Activated naive CD4-positive, alpha-beta T cell treated with anti-CD3 and anti-CD28 coated beads, Interleukin-2, amount 50 U/mL, for 72 hours (primary cell): ENCODE measurements around the gene CAP1. TPM values are rescaled to one million over a fixed set of nuclear protein-coding genes. Genes with fewer than 3 reads are reported as not detected.
A peak's percentile ranks its signal among the peaks of the same experiment; 100 is the strongest.
"Not testable (repeated sequence)": the region's sequence is repeated elsewhere in the genome, so short reads cannot be mapped to it uniquely, and the experiment has no call there.

Experiments
- ATAC-seq, 2 donors: fragments of 150-1000 bp; cut with Tn5 transposase; 2 replicates each; pipeline ENCODE4 v1.10.0; 2021; ENCODE audit warnings: mild to moderate bottlenecking in 2 of 2, moderate library complexity in 2 of 2
- DNase-seq, 2 donors: peaks; one replicate each; pipeline ENCODE4 v3.0.0; 2021 to 2022; ENCODE audit warnings: low spot score in 2 of 2
- H3K27ac Mint-ChIP-seq, 2 donors: one replicate each; pipeline ENCODE4 v1.8.0; 2022; ENCODE audit warnings: mild to moderate bottlenecking in 2 of 2, mixed read lengths in 2 of 2
- H3K36me3 Mint-ChIP-seq, 2 donors: one replicate each; pipeline ENCODE4 v1.8.0; 2022; ENCODE audit warnings: mixed read lengths in 2 of 2
- H3K9me3 Mint-ChIP-seq, 2 donors: one replicate each; pipeline ENCODE4 v1.8.0; 2022; ENCODE audit warnings: mixed read lengths in 2 of 2
- total RNA-seq, 2 donors: library from RNA; stranded (reverse); gene quantifications; one replicate each; pipeline ENCODE4 v1.2.3, GENCODE V29; 2022

Gene CAP1
- total RNA-seq, 2 donors from 2014 or later = 578 to 634 TPM

GRCh38 chr1:40023379-40023944, 17.1 kb upstream of the CAP1 start:
- peaks cover 0 to 5% of the 10 kb centered on the region in 2 donors for H3K9me3 Mint-ChIP-seq

GRCh38 chr1:40024671-40025070, 15.9 kb upstream of the CAP1 start:
- no peak for ATAC-seq
- no peak overlapping the region for H3K27ac Mint-ChIP-seq
- peaks cover 0 to 5% of the 10 kb centered on the region in 2 donors for H3K9me3 Mint-ChIP-seq
- peaks cover 0 to 13% of the 10 kb centered on the region in 2 donors for H3K36me3 Mint-ChIP-seq
- DNase-seq = no peak

More at GRCh38 chr1:40023379-40023944, 17.1 kb upstream of the CAP1 start:
- ATAC-seq = no peak
- no peak for DNase-seq
- Mint-ChIP-seq H3K27ac (peak overlapping the region in 1 of 2 donors; percentile 57), H3K36me3 (peaks cover 0 to 13% of the 10 kb centered on the region in 2 donors)

- DNase-seq (no peak), ATAC-seq (no peak)
- peaks cover 0 to 13% of the 10 kb centered on the region in 2 donors for H3K36me3 Mint-ChIP-seq
- H3K27ac Mint-ChIP-seq = no peak overlapping the region
- peaks cover 0 to 5% of the 10 kb centered on the region in 2 donors for H3K9me3 Mint-ChIP-seq
Measured at GRCh38 chr1:40027647-40028046, 12.9 kb upstream of the CAP1 start.

- no peak for ATAC-seq
- peaks cover 0 to 6% of the 10 kb centered on the region in 2 donors for H3K36me3 Mint-ChIP-seq
Measured at GRCh38 chr1:40029608-40030007, 10.9 kb upstream of the CAP1 start.

GRCh38 chr1:40030528-40031135, 9.9 kb upstream of the CAP1 start:
- DNase-seq (no peak), ATAC-seq (no peak)
- peaks cover 0 to 6% of the 10 kb centered on the region in 2 donors for H3K36me3 Mint-ChIP-seq
- H3K27ac Mint-ChIP-seq = no peak overlapping the region
- peaks cover 0 to 5% of the 10 kb centered on the region in 2 donors for H3K9me3 Mint-ChIP-seq

More at GRCh38 chr1:40029608-40030007, 10.9 kb upstream of the CAP1 start:
- Mint-ChIP-seq H3K27ac (no peak overlapping the region), H3K9me3 (peaks cover 0 to 5% of the 10 kb centered on the region in 2 donors)
- no peak for DNase-seq

GRCh38 chr1:40032240-40032891, 8.2 kb upstream of the CAP1 start:
- Mint-ChIP-seq H3K36me3 (no peaks in the 10 kb centered on the region), H3K9me3 (no peaks in the 10 kb centered on the region), H3K27ac (no peak overlapping the region)
- DNase-seq = peak in 1 of 2 donors; percentile 35
- ATAC-seq = peak; percentile 34 to 69

GRCh38 chr1:40034869-40035268, 5.7 kb upstream of the CAP1 start:
- Mint-ChIP-seq H3K27ac (peak overlapping the region in 1 of 2 donors; percentile 74), H3K36me3 (peaks cover 5 to 17% of the 10 kb centered on the region in 2 donors), H3K9me3 (no peaks in the 10 kb centered on the region)
- DNase-seq (no peak), ATAC-seq (no peak)

GRCh38 chr1:40036574-40036973, 4.0 kb upstream of the CAP1 start:
- Mint-ChIP-seq H3K36me3 (peaks cover 22 to 34% of the 10 kb centered on the region in 2 donors), H3K9me3 (no peaks in the 10 kb centered on the region), H3K27ac (no peak overlapping the region)
- no peak for ATAC-seq
- no peak for DNase-seq

- ATAC-seq, DNase-seq, H3K27ac Mint-ChIP-seq, H3K9me3 Mint-ChIP-seq: not testable (repeated sequence)
- H3K36me3 Mint-ChIP-seq = peaks cover 27 to 41% of the 10 kb centered on the region in 2 donors
Measured at GRCh38 chr1:40037254-40037653, 3.3 kb upstream of the CAP1 start.

- DNase-seq (no peak), ATAC-seq (no peak)
- H3K36me3 Mint-ChIP-seq = peaks cover 35 to 50% of the 10 kb centered on the region in 2 donors
- peak overlapping the region in 1 of 2 donors; percentile 98 for H3K27ac Mint-ChIP-seq
- no peaks in the 10 kb centered on the region for H3K9me3 Mint-ChIP-seq
Measured at GRCh38 chr1:40038697-40039096, 1.8 kb upstream of the CAP1 start.

GRCh38 chr1:40039245-40039756, 1.2 kb upstream of the CAP1 start:
- H3K9me3 Mint-ChIP-seq = no peaks in the 10 kb centered on the region
- ATAC-seq (no peak), DNase-seq (no peak)

GRCh38 chr1:40039757-40040510, 595 bp upstream of the CAP1 start:
- no peaks in the 10 kb centered on the region for H3K9me3 Mint-ChIP-seq
- DNase-seq (peak; percentile 72 to 89), ATAC-seq (peak; percentile 62 to 74)
- peak overlapping the region; percentile 98 for H3K27ac Mint-ChIP-seq
- H3K36me3 Mint-ChIP-seq = peaks cover 35 to 59% of the 10 kb centered on the region in 2 donors

More at GRCh38 chr1:40039245-40039756, 1.2 kb upstream of the CAP1 start:
- Mint-ChIP-seq H3K36me3 (peaks cover 35 to 55% of the 10 kb centered on the region in 2 donors), H3K27ac (peak overlapping the region; percentile 98)

- no peaks in the 10 kb centered on the region for H3K9me3 Mint-ChIP-seq
- peaks cover 35 to 67% of the 10 kb centered on the region in 2 donors for H3K36me3 Mint-ChIP-seq
- no peak for DNase-seq
- ATAC-seq = no peak
- H3K27ac Mint-ChIP-seq = peak overlapping the region; percentile 98
Measured at GRCh38 chr1:40041466-40041838, 923 bp downstream of the CAP1 start.

GRCh38 chr1:40042341-40042740, 1.8 kb downstream of the CAP1 start:
- DNase-seq = no peak
- H3K36me3 Mint-ChIP-seq = peaks cover 35 to 67% of the 10 kb centered on the region in 2 donors
- peak overlapping the region; percentile 98 for H3K27ac Mint-ChIP-seq
- H3K9me3 Mint-ChIP-seq = no peaks in the 10 kb centered on the region
- ATAC-seq = no peak

GRCh38 chr1:40044110-40044509, 3.6 kb downstream of the CAP1 start:
- DNase-seq = no peak
- Mint-ChIP-seq H3K36me3 (peaks cover 35 to 68% of the 10 kb centered on the region in 2 donors), H3K9me3 (no peaks in the 10 kb centered on the region), H3K27ac (peak overlapping the region in 1 of 2 donors; percentile 15)
- no peak for ATAC-seq

- peak overlapping the region; percentile 76 to 88 for H3K27ac Mint-ChIP-seq
- H3K36me3 Mint-ChIP-seq = peaks cover 27 to 58% of the 10 kb centered on the region in 2 donors
- H3K9me3 Mint-ChIP-seq = no peaks in the 10 kb centered on the region
- DNase-seq (no peak), ATAC-seq (no peak)
Measured at GRCh38 chr1:40045182-40045581, 4.7 kb downstream of the CAP1 start.
